Measurements from ENCODE around the gene EFCAB6. TPM values are rescaled to one million over a fixed set of nuclear protein-coding genes. Genes with fewer than 3 reads are reported as not detected.

EFCAB6 gene
- total RNA-seq, 4 donors from 2014 or later, result 0.68 to 3.7 (median 0.80) TPM; not detected in 1

- intact Hi-C loops (cut with DNase I; ENCODE audit: low total_unique reads), result no loop called here
- Histone ChIP-seq H3K4me3 (no peak overlapping the region), H3K27ac (no peak overlapping the region), H3K9me3 (no peaks in the 10 kb centered on the region), H3K36me3 (no peaks in the 10 kb centered on the region), H3K27me3 (no peaks in the 10 kb centered on the region), H3K4me1 (no peaks in the 10 kb centered on the region)
- in situ Hi-C loops (cut with MboI; ENCODE audit: low pct_ligation_motif_present in 1 of 4, low pct_unique_long_range_greater_than_20kb in 1 of 4, low sequenced_read_pairs in 3 of 4), result no loop called here
- DNase-seq, result no peak
- 42 to 73% methylated on average over 2 to 14 of the region's 14 CpGs for WGBS, 2 donors (ENCODE audit: low coverage in 1 of 2)
- TF ChIP-seq POLR2AphosphoS5 (IDR thresholded peaks at IDR 0.05) (no peak), CTCF (IDR thresholded peaks at IDR 0.05) (no peak), EP300 (IDR thresholded peaks at IDR 0.05; ENCODE audit: low read depth) (no peak), POLR2A (IDR thresholded peaks at IDR 0.05) (no peak)
Measured at GRCh38 chr22:43570531-43571165, 241.5 kb downstream of the EFCAB6 start.

DNA sequence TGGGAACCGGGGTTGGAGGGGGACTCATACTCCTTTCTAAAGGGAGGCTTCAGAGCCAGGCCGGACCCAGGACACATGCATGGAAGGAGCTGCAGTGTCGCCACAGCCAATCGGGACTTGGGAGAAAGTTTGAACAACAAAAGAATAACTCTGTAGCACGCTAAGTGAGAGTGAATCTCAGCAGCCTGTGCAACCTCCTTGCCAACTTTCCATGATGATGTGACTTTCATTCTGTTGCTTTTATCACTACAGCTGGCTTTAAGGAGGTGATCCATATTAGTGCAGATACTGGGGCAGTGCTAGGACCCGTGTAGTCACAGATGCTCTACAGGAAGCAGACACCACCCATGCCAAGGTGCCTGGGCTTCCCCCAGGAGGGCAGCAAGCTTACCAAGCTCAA is 243.0 kb downstream of the EFCAB6 start:
- Histone ChIP-seq H3K27ac (no peak overlapping the region), H3K4me3 (no peak overlapping the region), H3K27me3 (no peaks in the 10 kb centered on the region), H3K36me3 (no peaks in the 10 kb centered on the region), H3K4me1 (no peaks in the 10 kb centered on the region), H3K9me3 (no peaks in the 10 kb centered on the region)
- in situ Hi-C loops (cut with MboI; ENCODE audit: low pct_ligation_motif_present in 1 of 4, low pct_unique_long_range_greater_than_20kb in 1 of 4, low sequenced_read_pairs in 3 of 4), result no loop called here
- 86 to 100% methylated on average over 1 to 6 of the region's 6 CpGs for WGBS, 2 donors (ENCODE audit: low coverage in 1 of 2)
- intact Hi-C loops (cut with DNase I; ENCODE audit: low total_unique reads), result no loop called here
- no peak for TF ChIP-seq POLR2A (IDR thresholded peaks at IDR 0.05)
- no peak for TF ChIP-seq POLR2AphosphoS5 (IDR thresholded peaks at IDR 0.05)
- TF ChIP-seq EP300 (IDR thresholded peaks at IDR 0.05; ENCODE audit: low read depth), result no peak
- TF ChIP-seq CTCF (IDR thresholded peaks at IDR 0.05), result no peak
- DNase-seq, result no peak

- H3K9me3 ChIP-seq, result no peaks in the 10 kb centered on the region
- no peaks in the 10 kb centered on the region for H3K27me3 ChIP-seq
- no peaks in the 10 kb centered on the region for H3K4me1 ChIP-seq
- TF ChIP-seq POLR2A (IDR thresholded peaks at IDR 0.05) (no peak), CTCF (IDR thresholded peaks at IDR 0.05) (no peak), POLR2AphosphoS5 (IDR thresholded peaks at IDR 0.05) (no peak), EP300 (IDR thresholded peaks at IDR 0.05; ENCODE audit: low read depth) (no peak)
- no peak for DNase-seq
- no peak overlapping the region for H3K27ac ChIP-seq
- intact Hi-C loops (cut with DNase I; ENCODE audit: low total_unique reads), result no loop called here
- H3K36me3 ChIP-seq, result no peaks in the 10 kb centered on the region
- H3K4me3 ChIP-seq, result no peak overlapping the region
- 69 to 92% methylated on average over 4 to 8 of the region's 8 CpGs for WGBS, 2 donors (ENCODE audit: low coverage in 1 of 2)
- in situ Hi-C loops (cut with MboI; ENCODE audit: low pct_ligation_motif_present in 1 of 4, low pct_unique_long_range_greater_than_20kb in 1 of 4, low sequenced_read_pairs in 3 of 4), result no loop called here
Measured at GRCh38 chr22:43567691-43568324, 244.3 kb downstream of the EFCAB6 start.

GRCh38 chr22:43566561-43567332 is 245.4 kb downstream of the EFCAB6 start:
- 46 to 74% methylated on average over 4 to 9 of the region's 9 CpGs for WGBS, 2 donors (ENCODE audit: low coverage in 1 of 2)

More at GRCh38 chr22:43566561-43567332, 245.4 kb downstream of the EFCAB6 start:
- no peak for DNase-seq
- Histone ChIP-seq H3K27ac (no peak overlapping the region), H3K4me1 (no peaks in the 10 kb centered on the region), H3K9me3 (no peaks in the 10 kb centered on the region), H3K36me3 (no peaks in the 10 kb centered on the region), H3K27me3 (no peaks in the 10 kb centered on the region), H3K4me3 (no peak overlapping the region)
- TF ChIP-seq POLR2AphosphoS5 (IDR thresholded peaks at IDR 0.05) (no peak), CTCF (IDR thresholded peaks at IDR 0.05) (no peak), EP300 (IDR thresholded peaks at IDR 0.05; ENCODE audit: low read depth) (no peak), POLR2A (IDR thresholded peaks at IDR 0.05) (no peak)
- in situ Hi-C loops (cut with MboI; ENCODE audit: low pct_ligation_motif_present in 1 of 4, low pct_unique_long_range_greater_than_20kb in 1 of 4, low sequenced_read_pairs in 3 of 4) (no loop called here), intact Hi-C loops (cut with DNase I; ENCODE audit: low total_unique reads) (no loop called here)

Measured in transverse colon (tissue), 4 donors.